Measurements from ENCODE around the gene SYT7. TPM values are rescaled to one million over a fixed set of nuclear protein-coding genes. Genes with fewer than 3 reads are reported as not detected.

The SYT7 gene
- total RNA-seq, 4 donors from 2014 or later: 2.1 to 10.0 (median 5.9) TPM

- intact Hi-C loops (cut with DNase I; ENCODE audit: low total_unique reads): no loop called here
- DNase-seq: no peak
Observed at GRCh38 chr11:61577383-61578118, 3.3 kb downstream of the SYT7 start.

GRCh38 chr11:61575886-61576861 is 4.7 kb downstream of the SYT7 start:
- intact Hi-C loops (cut with DNase I; ENCODE audit: low total_unique reads): no loop called here
- peaks cover 0 to 7% of the 10 kb centered on the region in 2 donors for H3K4me1 ChIP-seq
- no peaks in the 10 kb centered on the region for H3K36me3 ChIP-seq
- no peak overlapping the region for H3K4me3 ChIP-seq
- H3K27ac ChIP-seq: no peak overlapping the region
- TF ChIP-seq CTCF (IDR thresholded peaks at IDR 0.05) (no peak), POLR2A (IDR thresholded peaks at IDR 0.05) (no peak)
- DNase-seq: no peak
- peaks cover 0 to 7% of the 10 kb centered on the region in 2 donors for H3K27me3 ChIP-seq
- H3K9me3 ChIP-seq: no peaks in the 10 kb centered on the region

More at GRCh38 chr11:61577383-61578118, 3.3 kb downstream of the SYT7 start:
- Histone ChIP-seq H3K27ac (no peak overlapping the region), H3K4me3 (no peak overlapping the region), H3K9me3 (no peaks in the 10 kb centered on the region), H3K36me3 (no peaks in the 10 kb centered on the region), H3K4me1 (peaks cover 0 to 7% of the 10 kb centered on the region in 2 donors), H3K27me3 (peaks cover 0 to 11% of the 10 kb centered on the region in 2 donors)
- TF ChIP-seq CTCF (IDR thresholded peaks at IDR 0.05) (no peak), POLR2A (IDR thresholded peaks at IDR 0.05) (no peak)

GRCh38 chr11:61574611-61575010 is 6.3 kb downstream of the SYT7 start:
- no peaks in the 10 kb centered on the region for H3K9me3 ChIP-seq
- no peaks in the 10 kb centered on the region for H3K36me3 ChIP-seq
- intact Hi-C loops (cut with DNase I; ENCODE audit: low total_unique reads): no loop called here
- TF ChIP-seq POLR2A (IDR thresholded peaks at IDR 0.05) (no peak), CTCF (IDR thresholded peaks at IDR 0.05) (no peak)
- no peak overlapping the region for H3K27ac ChIP-seq
- H3K4me1 ChIP-seq: no peaks in the 10 kb centered on the region
- DNase-seq: no peak
- no peaks in the 10 kb centered on the region for H3K27me3 ChIP-seq
- no peak overlapping the region for H3K4me3 ChIP-seq

GRCh38 chr11:61572913-61573312 is 8.0 kb downstream of the SYT7 start:
- no peak for DNase-seq
- no peaks in the 10 kb centered on the region for H3K9me3 ChIP-seq
- H3K4me1 ChIP-seq: no peaks in the 10 kb centered on the region
- no peak for TF ChIP-seq POLR2A (IDR thresholded peaks at IDR 0.05)
- TF ChIP-seq CTCF (IDR thresholded peaks at IDR 0.05): no peak
- no peaks in the 10 kb centered on the region for H3K36me3 ChIP-seq
- intact Hi-C loops (cut with DNase I; ENCODE audit: low total_unique reads): no loop called here
- no peaks in the 10 kb centered on the region for H3K27me3 ChIP-seq
- H3K27ac ChIP-seq: no peak overlapping the region
- no peak overlapping the region for H3K4me3 ChIP-seq

GRCh38 chr11:61571869-61572268 is 9.0 kb downstream of the SYT7 start:
- Histone ChIP-seq H3K4me3 (no peak overlapping the region), H3K4me1 (no peaks in the 10 kb centered on the region), H3K36me3 (no peaks in the 10 kb centered on the region), H3K9me3 (no peaks in the 10 kb centered on the region), H3K27me3 (no peaks in the 10 kb centered on the region), H3K27ac (no peak overlapping the region)
- TF ChIP-seq CTCF (IDR thresholded peaks at IDR 0.05): no peak
- no peak for TF ChIP-seq POLR2A (IDR thresholded peaks at IDR 0.05)
- intact Hi-C loops (cut with DNase I; ENCODE audit: low total_unique reads): no loop called here
- no peak for DNase-seq
